MM.1S (cell line): ENCODE results near the gene TSPOAP1.

ENCODE experiments used
- DNase-seq: peaks from one replicate; pipeline ENCODE4 v3.0.0-alpha.2; 2015
- H2AFZ ChIP-seq: fragments of 300-600 bp; sonication (generic); 2 replicates; pipeline ENCODE4 v1.6.0; 2016; ENCODE audit warnings: antibody characterized with exemption, low read length
- H3F3A ChIP-seq: fragments of 300-600 bp; sonication (generic); 2 replicates; pipeline ENCODE4 v1.6.1; 2016; ENCODE audit warnings: mild to moderate bottlenecking, antibody characterized with exemption, low read length, moderate library complexity, mixed read lengths; ENCODE audit not compliant: insufficient read depth
- H3K27ac ChIP-seq: fragments of 300-600 bp; sonication (generic); 2 replicates; pipeline ENCODE4 v1.5.1; 2016; ENCODE audit warnings: mild to moderate bottlenecking, low read length
- H3K27me3 ChIP-seq: fragments of 300-600 bp; sonication (generic); replicated peaks from 2 replicates; pipeline ENCODE4 v1.6.0; 2016; ENCODE audit warnings: low read length; ENCODE audit not compliant: insufficient read depth
- H3K36me3 ChIP-seq: fragments of 300-600 bp; sonication (generic); replicated peaks from 2 replicates; pipeline ENCODE4 v1.6.1; 2016; ENCODE audit warnings: mild to moderate bottlenecking, low read length, mixed read lengths; ENCODE audit not compliant: insufficient read depth
- H3K4me1 ChIP-seq: fragments of 300-600 bp; sonication (generic); 2 replicates; pipeline ENCODE4 v1.6.1; 2016; ENCODE audit warnings: low read length, mixed read lengths
- H3K4me2 ChIP-seq: fragments of 300-600 bp; sonication (generic); 2 replicates; pipeline ENCODE4 v1.6.0; 2016; ENCODE audit warnings: low read depth, low read length
- H3K4me3 ChIP-seq: fragments of 300-600 bp; sonication (generic); 2 replicates; pipeline ENCODE4 v1.5.1; 2016; ENCODE audit warnings: low read length, mixed read lengths
- H3K79me2 ChIP-seq: fragments of 300-600 bp; sonication (generic); 2 replicates; pipeline ENCODE4 v1.6.1; 2016; ENCODE audit warnings: mixed run types, low read length, mixed read lengths
- H3K9ac ChIP-seq: fragments of 300-600 bp; sonication (generic); 2 replicates; pipeline ENCODE4 v1.6.1; 2016; ENCODE audit warnings: low read length, mixed read lengths
- H3K9me2 ChIP-seq: fragments of 300-600 bp; sonication (generic); replicated peaks from 2 replicates; pipeline ENCODE4 v1.6.1; 2016; ENCODE audit warnings: mild to moderate bottlenecking, low read length, mixed read lengths; ENCODE audit not compliant: insufficient read depth
- H3K9me3 ChIP-seq: fragments of 300-600 bp; sonication (generic); replicated peaks from 2 replicates; pipeline ENCODE4 v1.6.1; 2016; ENCODE audit warnings: mild to moderate bottlenecking, low read length, mixed read lengths; ENCODE audit not compliant: insufficient read depth
- H4K20me1 ChIP-seq: fragments of 300-600 bp; sonication (generic); 2 replicates; pipeline ENCODE4 v1.6.1; 2016; ENCODE audit warnings: mild to moderate bottlenecking, low read length, moderate library complexity, mixed read lengths; ENCODE audit not compliant: insufficient read depth
- EZH2 ChIP-seq: fragments of 300-600 bp; sonication (generic); optimal IDR thresholded peaks from 2 replicates; pipeline ENCODE3; 2017; ENCODE audit warnings: low read depth, mild to moderate bottlenecking, antibody characterized with exemption, low read length, mixed read lengths
- EZH2phosphoT487 ChIP-seq: fragments of 300-600 bp; sonication (generic); IDR thresholded peaks from 2 replicates; pipeline ENCODE4 v1.6.1; 2018; ENCODE audit warnings: antibody characterized with exemption, low read length
- TF ChIP-seq, protein P1 (sequence below): fragments of 300-600 bp; sonication (generic); IDR thresholded peaks from 2 replicates; pipeline ENCODE4 v1.5.1; 2016; ENCODE audit warnings: antibody characterized with exemption, low read length, mixed read lengths

TSPOAP1 gene

DNA sequence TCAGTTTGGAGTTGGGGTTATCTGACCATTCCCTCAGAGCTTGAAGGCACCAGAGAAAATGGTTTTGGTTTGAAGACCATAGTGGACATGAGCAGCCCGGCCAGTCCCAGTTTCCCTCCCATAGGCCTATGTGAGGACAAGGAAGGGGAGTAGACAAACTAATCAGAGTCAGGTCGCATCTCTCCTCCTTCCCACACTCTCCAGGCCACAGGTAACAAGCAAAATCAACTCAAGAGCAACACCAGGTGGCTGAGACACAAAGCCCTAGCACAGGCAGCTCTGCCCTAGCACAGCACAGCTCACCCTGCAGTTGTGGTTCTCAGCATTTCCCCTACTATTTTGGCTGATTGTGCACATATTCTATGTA lies 16.2 kb upstream of the TSPOAP1 start:
- Histone ChIP-seq H2AFZ (no peak overlapping the region), H3K9ac (peak overlapping the region; percentile 63), H3K4me2 (peak overlapping the region; percentile 70), H3K27ac (peak overlapping the region; percentile 96), H3K27me3 (no peaks in the 10 kb centered on the region), H4K20me1 (no peaks in the 10 kb centered on the region), H3K4me3 (peak overlapping the region; percentile 36), H3K9me3 (no peaks in the 10 kb centered on the region), H3K36me3 (peaks cover 15% of the 10 kb centered on the region), H3F3A (peaks cover 46% of the 10 kb centered on the region), H3K9me2 (no peaks in the 10 kb centered on the region), H3K4me1 (peaks cover 49% of the 10 kb centered on the region), H3K79me2 (peaks cover 78% of the 10 kb centered on the region)
- DNase-seq = peak; percentile 89
- TF ChIP-seq, protein P1, sequence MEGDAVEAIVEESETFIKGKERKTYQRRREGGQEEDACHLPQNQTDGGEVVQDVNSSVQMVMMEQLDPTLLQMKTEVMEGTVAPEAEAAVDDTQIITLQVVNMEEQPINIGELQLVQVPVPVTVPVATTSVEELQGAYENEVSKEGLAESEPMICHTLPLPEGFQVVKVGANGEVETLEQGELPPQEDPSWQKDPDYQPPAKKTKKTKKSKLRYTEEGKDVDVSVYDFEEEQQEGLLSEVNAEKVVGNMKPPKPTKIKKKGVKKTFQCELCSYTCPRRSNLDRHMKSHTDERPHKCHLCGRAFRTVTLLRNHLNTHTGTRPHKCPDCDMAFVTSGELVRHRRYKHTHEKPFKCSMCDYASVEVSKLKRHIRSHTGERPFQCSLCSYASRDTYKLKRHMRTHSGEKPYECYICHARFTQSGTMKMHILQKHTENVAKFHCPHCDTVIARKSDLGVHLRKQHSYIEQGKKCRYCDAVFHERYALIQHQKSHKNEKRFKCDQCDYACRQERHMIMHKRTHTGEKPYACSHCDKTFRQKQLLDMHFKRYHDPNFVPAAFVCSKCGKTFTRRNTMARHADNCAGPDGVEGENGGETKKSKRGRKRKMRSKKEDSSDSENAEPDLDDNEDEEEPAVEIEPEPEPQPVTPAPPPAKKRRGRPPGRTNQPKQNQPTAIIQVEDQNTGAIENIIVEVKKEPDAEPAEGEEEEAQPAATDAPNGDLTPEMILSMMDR = peak; percentile 71
- TF ChIP-seq EZH2phosphoT487 = no peak

DNA sequence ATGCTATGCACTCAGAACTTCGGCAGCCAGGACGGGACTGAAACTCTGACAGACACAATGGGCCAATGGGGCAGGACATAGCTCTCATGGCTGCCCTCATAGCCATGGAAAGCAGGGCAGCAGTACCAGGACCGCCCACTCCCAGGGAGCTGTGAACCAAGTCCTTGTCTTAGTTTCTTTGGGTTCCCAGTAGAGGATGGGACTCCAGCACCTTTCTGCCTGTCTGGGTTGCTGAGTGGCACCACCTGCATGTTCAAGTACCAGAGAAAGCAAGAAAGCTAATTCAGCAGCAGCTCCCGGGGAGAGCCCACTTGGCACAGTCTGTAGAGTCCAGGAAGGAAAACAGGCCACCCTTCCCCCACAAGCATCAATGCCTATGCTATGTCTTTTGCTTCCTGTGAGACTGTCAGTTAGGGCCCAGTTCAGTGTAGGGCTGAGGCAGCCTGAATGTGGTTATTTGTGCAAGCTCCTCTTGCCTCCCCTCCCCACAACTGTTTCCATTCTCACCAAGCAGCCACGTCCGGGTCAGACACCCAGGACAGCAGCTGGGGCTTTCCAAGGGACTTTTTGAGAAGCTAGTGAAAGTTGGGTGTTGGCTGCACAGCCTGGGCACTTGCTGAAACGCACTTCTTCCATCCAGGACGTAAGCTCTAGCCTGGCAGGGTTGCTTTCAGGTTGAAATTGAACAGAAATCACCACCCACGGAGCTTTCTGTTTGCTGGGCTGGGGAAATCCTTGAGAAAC lies 15.6 kb upstream of the TSPOAP1 start:
- DNase-seq = peak; percentile 99
- peaks cover 52% of the 10 kb centered on the region for H3F3A ChIP-seq
- H3K79me2 ChIP-seq = peaks cover 78% of the 10 kb centered on the region
- peak overlapping the region; percentile 36 for H3K4me3 ChIP-seq
- peaks cover 10% of the 10 kb centered on the region for H3K36me3 ChIP-seq
- H3K4me1 ChIP-seq = peaks cover 50% of the 10 kb centered on the region
- TF ChIP-seq EZH2phosphoT487 = no peak
- no peak for TF ChIP-seq EZH2
- TF ChIP-seq, protein P1 = no peak
- no peaks in the 10 kb centered on the region for H3K9me2 ChIP-seq
- H3K27ac ChIP-seq = peak overlapping the region; percentile 96
- no peak overlapping the region for H2AFZ ChIP-seq
- H3K9me3 ChIP-seq = no peaks in the 10 kb centered on the region
- H3K4me2 ChIP-seq = peak overlapping the region; percentile 81
- no peaks in the 10 kb centered on the region for H4K20me1 ChIP-seq
- peak overlapping the region; percentile 67 for H3K9ac ChIP-seq
- H3K27me3 ChIP-seq = no peaks in the 10 kb centered on the region

DNA sequence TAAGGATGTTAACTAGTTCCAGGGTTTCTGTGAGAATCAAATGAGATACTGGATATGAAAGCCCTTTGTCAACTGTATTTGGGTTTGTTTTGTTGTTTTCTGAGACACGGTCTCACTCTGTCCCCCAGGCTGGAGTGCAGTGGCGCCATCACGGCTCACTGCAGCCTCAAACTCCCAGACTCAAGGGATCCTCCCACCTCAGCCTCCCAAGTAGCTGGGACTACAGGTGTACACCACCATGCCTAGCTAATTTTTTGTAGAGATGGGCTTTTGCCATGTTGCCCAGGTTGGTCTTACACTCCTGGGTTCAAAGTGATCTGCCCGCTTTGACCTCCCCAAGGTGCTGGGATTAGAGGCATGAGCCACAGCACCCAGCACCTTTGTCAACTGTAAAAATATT lies 14.5 kb upstream of the TSPOAP1 start:
- H3K27me3 ChIP-seq = no peaks in the 10 kb centered on the region
- H3K4me1 ChIP-seq = peaks cover 61% of the 10 kb centered on the region
- H3K9me2 ChIP-seq = no peaks in the 10 kb centered on the region
- peaks cover 63% of the 10 kb centered on the region for H3F3A ChIP-seq
- peak overlapping the region; percentile 81 for H3K4me2 ChIP-seq
- no peaks in the 10 kb centered on the region for H4K20me1 ChIP-seq
- H3K4me3 ChIP-seq = peak overlapping the region; percentile 34; the same call in 1 of the 2 replicates
- peak overlapping the region; percentile 96 for H3K27ac ChIP-seq
- H3K9me3 ChIP-seq = no peaks in the 10 kb centered on the region
- peaks cover 69% of the 10 kb centered on the region for H3K79me2 ChIP-seq
- TF ChIP-seq EZH2phosphoT487 (no peak), EZH2 (no peak)
- TF ChIP-seq, protein P1 = no peak
- peaks cover 7% of the 10 kb centered on the region; the same call in 1 of the 2 replicates for H3K36me3 ChIP-seq
- no peak overlapping the region for H2AFZ ChIP-seq
- H3K9ac ChIP-seq = peak overlapping the region; percentile 67; the same call in 1 of the 2 replicates
- DNase-seq = no peak
